Stimulated activated CD8-positive, alpha-beta memory T cell treated with anti-CD3 and anti-CD28 coated beads, Interleukin-7, amount 100 ng/mL, for 24 hours (primary cell): ENCODE measurements around the gene GDNF.
A peak's percentile ranks its signal among the peaks of the same experiment; 100 is the strongest.

ENCODE experiments used
- DNase-seq: peaks from one replicate; pipeline ENCODE4 v3.0.0-alpha.2; 2020; ENCODE audit warnings: low read depth

GDNF gene

GRCh38 chr5:37846786-37847310 lies 7.0 kb upstream of the GDNF start:
- DNase-seq = no peak

DNA sequence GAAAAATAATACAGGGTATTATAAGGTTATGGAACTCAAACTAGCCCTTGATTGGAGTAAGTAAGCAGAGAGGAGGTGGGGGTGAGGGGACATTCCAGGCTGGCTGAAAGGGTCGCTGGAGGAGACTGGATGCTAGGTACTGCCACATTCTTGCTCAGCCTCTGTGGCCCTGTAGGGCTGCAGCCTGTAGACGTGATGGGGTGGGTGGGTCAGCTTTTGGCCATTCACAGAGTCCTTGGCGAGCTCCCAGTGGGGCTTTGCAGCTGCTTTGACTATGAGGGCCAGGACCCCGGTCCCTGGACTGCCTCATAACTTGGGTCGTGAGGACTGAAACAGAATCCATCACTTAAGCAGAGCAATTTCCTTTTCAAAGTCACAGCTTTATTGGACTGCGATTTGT lies 4.2 kb upstream of the GDNF start:
- DNase-seq = no peak

GRCh38 chr5:37842048-37842447 lies 2.2 kb upstream of the GDNF start:
- DNase-seq = no peak

- DNase-seq = no peak
These were observed 1.4 kb upstream of the GDNF start for GRCh38 chr5:37841203-37841602.

DNA sequence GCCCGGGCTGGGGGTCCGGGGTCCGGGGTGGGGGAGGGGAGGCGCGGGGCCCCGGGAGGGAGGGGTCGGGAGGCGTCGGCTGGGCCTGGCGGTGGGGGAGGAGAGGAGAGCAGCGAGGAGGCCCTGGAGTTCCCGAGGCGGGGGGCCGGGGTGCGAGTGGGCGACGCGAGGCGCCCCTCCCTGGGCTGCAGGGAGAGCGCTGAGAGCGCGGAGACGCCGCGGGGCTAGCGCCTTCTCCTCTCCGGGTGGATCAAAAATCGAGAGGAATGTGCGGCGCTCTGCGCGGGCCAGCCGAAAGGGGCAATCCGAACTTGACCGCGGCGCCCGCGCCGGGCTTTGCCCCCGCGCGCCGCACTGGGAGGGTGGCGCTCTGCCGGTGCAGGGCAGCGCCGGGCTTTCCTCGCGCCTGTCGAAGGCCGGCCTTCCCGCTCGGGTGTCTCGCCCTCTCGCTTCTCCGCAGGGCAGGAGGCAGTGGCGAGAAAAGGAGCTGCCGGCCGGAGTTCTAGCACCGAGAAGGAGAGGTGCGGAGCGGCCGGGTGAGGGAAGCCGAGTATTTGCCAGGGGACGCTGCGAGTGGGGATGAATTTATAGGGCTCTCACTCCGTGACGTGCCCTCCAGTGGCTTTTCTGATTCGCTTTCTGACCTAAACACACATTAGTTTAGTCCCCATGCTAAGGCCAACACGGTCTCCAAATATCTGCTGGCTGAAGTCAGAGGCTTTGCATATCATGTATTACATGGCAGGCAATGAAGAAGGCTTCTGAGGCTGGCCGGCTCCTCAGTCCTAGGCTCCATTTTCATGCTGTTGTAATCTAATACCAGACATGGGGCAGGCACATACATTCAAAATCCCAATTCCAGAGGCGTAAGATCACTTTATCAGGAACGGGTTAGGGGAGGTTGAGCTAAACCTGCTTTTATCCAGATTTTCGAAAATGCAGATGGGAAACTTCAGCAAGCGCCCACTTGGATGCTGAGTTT lies 503 bp upstream of the GDNF start:
- DNase-seq = no peak

GRCh38 chr5:37838933-37839341 lies 904 bp downstream of the GDNF start:
- no peak for DNase-seq

- DNase-seq = no peak
These were observed 1.5 kb downstream of the GDNF start for GRCh38 chr5:37838152-37838932.

DNA sequence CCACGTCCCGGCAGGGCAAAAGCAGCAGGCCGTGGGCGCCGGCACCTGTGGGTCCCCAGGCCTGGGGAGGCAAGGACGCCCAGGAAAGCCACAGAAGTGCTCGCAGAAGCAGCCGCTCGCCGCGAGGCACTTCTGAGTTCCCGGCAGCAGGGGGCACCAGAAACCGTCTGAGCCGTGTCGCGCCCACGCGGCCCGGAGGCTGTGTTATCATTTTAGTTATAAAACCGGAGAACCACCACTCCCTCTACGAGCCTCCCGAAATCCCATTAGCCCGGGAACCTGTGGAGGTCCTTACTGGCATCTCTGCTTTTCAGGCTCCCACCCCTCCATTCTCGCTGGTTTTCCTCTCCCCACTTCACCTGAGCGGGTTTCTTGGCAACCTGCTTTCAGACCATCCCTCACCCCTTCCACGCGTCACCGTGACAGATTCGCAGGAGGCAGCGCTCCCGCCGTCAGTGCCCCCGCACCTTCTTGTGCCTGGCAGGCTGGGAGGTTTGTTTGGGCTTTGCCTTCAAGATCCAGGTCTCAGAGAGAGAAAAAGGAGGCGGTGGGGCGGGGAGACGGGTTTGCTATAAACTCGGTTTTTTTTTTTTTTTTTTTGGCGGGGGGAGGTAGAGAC lies 2.3 kb downstream of the GDNF start:
- DNase-seq = peak; percentile 55

DNA sequence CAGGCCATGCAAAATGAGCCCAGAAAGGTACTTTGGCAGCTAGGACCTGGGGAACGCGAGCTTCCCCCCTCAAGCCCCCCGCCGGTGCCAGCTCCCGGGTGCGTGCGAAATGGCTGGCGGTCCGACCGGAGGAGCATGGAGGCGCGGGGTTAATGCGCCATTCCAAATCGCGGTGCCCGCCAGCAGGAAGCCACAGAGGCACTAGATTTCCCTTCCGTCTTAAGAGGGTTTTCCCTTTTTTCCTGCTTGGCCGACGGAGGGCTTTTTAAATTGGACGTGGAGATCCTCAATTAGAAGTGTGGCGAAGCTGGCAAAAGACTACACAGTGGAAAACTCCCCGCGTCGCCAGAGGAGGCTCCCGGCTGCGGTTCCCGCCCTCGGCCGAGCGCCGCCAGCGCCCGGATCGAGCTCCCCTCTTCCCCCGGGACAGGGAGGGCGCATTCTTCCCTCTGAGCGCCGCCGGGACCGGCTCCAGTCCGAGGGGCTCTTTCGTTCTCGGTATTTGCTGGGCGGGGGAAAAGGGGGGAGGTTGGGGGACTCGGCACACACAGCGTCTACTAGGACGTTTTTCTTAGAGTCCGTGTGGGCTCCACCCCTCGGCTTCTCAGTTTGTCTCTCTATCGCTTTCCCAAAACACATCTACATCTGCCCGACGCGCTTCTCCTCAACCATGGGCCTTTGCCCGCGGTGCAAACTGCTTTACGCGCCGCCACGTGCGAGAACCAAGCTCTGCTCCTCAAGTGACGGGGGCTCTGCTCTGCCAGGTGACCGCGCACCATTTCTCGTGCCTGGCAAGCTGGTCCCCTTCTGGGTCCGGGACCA lies 3.0 kb downstream of the GDNF start:
- DNase-seq = no peak

- DNase-seq = no peak
These were observed 3.6 kb downstream of the GDNF start for GRCh38 chr5:37836235-37836591.

DNA sequence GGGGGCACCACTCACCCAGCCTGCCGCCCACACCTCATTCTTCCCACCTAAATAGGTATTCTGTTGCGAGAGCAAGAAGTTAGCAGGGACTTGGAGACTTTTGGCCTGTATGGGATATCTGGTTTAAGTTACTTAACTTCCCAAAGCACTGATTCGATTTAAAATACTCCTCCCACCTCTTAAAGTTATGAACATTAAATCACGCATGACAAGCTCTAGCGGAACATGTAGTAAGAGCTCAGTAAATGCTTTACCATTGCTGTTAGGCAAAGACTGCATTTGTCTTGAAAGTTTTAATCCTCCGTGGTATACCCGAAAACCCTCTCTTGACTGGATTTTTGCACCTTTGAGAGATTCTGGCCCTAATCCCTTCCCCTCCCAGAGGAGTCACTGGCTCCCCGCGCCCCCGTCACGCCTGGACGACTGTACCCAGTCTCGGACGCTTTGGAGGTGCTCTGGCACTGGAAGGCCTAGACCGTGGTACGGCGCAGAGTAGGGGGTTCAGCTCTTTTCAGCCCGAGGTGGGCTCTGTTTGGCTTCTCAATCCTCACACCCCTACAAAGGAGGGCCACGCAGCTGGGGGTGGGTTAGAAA lies 4.4 kb downstream of the GDNF start:
- DNase-seq = no peak

DNA sequence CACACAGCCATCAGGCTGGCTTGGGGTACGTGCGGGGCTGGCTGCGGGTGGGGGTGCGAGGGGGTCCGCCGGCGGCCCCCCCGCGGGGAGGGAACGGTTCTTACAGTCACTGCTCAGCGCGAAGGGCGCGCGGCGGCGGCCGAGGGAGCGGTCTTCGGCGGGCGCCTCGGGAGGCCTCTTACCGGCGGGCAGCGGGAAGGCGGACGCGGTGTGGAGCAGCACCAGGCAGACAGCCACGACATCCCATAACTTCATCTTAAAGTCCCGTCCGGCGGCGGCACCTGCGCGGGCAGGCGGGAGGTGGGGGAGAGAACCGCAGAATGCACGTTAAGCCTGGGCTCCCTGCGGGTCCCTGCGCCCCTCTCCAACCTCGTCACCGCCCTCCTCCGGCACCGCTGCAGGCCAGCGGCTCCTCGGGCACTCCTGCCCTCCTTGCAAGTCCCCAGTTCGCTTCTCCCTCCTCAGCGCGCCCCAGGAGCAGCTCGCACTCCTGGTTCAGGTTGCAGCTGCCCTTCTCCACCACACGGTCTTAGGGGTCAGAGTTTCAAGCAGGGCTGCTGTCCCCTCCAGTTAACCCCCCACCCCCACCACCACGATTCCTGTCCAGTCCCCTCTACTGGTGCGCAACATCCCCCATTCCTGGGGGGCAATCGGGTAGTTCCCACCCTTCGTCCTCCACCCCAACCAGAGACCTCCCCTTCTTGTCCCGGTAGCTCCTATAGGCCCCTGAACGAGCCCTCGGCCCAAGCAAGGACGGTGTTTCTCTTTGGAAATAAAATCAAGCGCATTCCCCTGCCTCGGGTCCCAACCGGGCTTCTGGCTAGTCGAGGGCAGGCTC lies 5.1 kb downstream of the GDNF start:
- no peak for DNase-seq

DNA sequence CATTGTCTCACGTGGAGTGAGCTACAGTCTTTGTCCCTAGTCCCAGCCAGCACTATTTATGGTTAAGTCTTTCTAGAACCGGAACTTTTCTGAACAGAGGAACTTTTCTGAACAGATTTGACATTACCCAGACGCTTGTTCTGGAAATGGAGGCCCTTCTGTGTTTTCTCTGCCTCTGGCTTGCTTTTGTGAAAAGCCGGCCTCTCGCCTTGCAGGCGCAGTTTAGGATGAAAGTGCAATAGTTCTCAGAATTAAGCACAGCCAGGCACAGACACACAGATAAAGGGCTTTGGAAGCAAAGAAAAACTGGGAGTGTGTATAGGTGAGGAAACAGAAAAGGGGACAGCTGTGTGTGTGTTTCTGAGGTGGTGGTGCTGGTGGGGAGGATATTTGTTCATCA lies 5.9 kb downstream of the GDNF start:
- no peak for DNase-seq

GRCh38 chr5:37831821-37832534 lies 7.9 kb downstream of the GDNF start:
- no peak for DNase-seq

- DNase-seq = no peak
These were observed 9.5 kb downstream of the GDNF start for GRCh38 chr5:37830348-37830747.

- DNase-seq = no peak
These were observed 14.4 kb downstream of the GDNF start for GRCh38 chr5:37825334-37825915.

DNA sequence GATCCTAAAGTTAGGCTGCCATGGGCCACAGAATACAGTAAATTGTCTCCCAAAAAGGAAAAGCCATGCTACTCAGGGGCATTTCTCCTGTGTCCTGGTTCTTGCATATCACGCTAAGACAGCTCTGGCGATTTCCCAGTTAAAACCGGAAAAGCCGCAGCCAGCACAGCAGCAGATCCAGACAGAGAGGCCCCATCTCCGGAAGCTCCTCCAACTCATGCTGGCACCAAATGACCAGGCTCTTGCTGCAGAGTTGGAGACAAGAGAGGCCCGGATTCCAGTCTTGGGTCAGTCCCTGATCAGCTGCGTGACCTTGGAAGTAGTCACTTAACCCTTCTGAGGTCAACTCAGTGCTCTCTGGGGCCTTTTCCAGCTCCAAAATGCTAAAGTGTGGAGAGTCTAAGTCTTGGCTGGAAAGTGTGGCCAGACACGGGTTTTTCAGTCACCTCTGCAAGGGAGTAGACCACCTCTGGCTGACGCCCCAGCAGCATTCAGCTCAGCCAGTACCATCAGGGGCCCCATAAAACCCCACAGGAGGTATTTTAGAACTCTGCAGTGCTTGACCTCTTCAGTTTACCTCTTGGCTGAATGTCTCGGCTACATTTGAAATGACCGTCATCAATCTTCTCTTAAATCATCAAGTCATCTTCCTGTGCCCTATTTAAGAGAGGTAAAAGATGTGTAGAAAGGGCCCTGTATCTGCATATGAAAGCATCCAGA lies 16.2 kb downstream of the GDNF start:
- DNase-seq = no peak

- no peak for DNase-seq
These were observed 23.0 kb downstream of the GDNF start for GRCh38 chr5:37816883-37817282.

DNA sequence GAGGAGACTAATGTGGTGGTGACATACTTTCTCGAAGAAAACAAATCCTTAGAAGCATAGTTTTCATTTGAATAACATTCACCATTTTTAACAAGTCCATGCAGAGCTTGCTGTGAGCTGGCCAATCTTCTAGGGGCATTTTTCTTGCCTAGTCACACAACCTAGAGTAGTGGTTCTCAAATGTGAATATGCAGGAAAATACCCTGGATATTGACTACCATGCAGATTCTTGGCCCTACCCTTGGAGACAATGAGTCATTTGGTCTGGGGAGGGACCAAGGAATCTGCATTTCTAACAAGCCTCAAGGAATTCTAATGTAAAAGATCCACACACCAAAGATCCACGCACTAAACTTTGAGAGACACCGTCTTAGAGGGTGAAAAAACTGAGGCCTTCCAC lies 23.5 kb downstream of the GDNF start:
- DNase-seq = no peak
